ENCODE measurements around the gene LRP5. TPM values are rescaled to one million over a fixed set of nuclear protein-coding genes. Genes with fewer than 3 reads are reported as not detected.

The LRP5 gene
- total RNA-seq, 2 donors from 2014 or later, result 48.3 to 57.1 TPM

DNA sequence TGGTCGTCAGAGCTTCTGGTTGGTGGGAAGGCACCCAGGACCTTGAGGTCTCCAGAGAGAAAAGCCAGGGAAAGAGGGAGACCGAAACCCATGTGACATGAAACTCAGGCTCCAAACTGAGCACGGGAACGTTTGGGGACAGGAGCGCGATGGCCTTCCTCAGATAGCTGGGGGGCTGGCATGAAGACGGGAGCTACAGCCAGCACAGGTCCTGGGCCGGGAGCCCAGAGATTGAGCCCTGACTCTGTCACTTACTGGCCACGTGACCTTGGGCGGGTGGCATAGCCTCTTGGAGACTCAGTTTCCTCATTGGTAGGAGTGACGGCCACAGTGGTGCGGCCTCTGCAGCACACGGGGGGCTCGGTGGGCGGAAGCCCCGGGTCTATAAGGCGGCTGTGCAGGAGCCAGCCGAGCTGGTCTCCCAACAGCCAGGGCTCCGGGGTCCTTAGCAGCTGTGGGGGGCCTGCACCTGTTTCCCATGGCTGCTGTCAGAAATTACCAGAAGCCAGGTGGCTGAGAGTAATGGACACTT is 111.8 kb downstream of the LRP5 start:
- H3K27me3 ChIP-seq (replicated peaks; ENCODE audit: insufficient read depth), result no peaks in the 10 kb centered on the region
- no peak overlapping the region for H3K4me3 ChIP-seq
- H3K27ac ChIP-seq, result no peak overlapping the region
- no peaks in the 10 kb centered on the region for H3K9me3 ChIP-seq
- peaks cover 0 to 6% of the 10 kb centered on the region in 2 donors for H3K36me3 ChIP-seq
- TF ChIP-seq, protein P1, sequence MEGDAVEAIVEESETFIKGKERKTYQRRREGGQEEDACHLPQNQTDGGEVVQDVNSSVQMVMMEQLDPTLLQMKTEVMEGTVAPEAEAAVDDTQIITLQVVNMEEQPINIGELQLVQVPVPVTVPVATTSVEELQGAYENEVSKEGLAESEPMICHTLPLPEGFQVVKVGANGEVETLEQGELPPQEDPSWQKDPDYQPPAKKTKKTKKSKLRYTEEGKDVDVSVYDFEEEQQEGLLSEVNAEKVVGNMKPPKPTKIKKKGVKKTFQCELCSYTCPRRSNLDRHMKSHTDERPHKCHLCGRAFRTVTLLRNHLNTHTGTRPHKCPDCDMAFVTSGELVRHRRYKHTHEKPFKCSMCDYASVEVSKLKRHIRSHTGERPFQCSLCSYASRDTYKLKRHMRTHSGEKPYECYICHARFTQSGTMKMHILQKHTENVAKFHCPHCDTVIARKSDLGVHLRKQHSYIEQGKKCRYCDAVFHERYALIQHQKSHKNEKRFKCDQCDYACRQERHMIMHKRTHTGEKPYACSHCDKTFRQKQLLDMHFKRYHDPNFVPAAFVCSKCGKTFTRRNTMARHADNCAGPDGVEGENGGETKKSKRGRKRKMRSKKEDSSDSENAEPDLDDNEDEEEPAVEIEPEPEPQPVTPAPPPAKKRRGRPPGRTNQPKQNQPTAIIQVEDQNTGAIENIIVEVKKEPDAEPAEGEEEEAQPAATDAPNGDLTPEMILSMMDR (IDR thresholded peaks at IDR 0.05), result no peak
- TF ChIP-seq POLR2AphosphoS5 (IDR thresholded peaks at IDR 0.05) (no peak), POLR2A (IDR thresholded peaks at IDR 0.05) (no peak)
- no peak for DNase-seq (ENCODE audit: low spot score)
- no peaks in the 10 kb centered on the region for H3K4me1 ChIP-seq (replicated peaks)
- WGBS, result 88% methylated on average over 17 of the region's 19 CpGs
- intact Hi-C loops (cut with DNase I), result no loop called here

DNA sequence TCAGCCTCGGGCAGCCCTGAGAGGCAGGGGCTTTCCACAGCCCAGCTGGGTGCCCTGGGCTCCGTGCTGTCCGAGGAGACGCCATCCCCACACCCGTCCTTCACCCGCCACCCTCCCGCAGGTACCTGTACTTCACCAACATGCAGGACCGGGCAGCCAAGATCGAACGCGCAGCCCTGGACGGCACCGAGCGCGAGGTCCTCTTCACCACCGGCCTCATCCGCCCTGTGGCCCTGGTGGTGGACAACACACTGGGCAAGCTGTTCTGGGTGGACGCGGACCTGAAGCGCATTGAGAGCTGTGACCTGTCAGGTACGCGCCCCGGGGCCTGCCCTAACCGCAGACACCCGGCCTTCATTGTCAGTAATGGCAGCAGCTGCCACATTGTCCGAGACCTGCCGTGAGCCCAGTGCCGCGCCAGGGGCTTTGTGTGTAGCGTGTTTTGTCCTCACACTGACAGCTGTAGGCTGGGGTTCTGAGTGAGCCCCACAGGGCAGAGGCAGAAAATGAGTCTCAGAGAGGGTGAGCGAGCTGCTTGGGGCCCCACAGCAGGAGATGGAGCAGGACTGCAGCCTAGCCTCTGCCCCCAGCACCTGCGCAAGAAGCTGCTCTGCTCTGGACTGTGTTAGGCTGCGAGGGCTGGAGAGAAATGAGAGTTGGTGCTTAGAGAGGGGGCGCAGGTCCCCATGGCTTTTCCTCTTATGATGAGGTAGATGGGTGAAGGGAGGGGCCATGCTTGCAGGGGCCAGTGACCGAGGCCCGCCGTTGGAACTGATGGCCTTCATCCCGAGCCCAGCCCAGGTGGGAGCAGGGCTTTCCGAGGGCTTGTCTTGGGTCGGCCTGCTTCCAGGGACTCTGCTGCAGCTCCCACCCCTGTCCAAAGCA is 112.8 kb downstream of the LRP5 start:
- DNase-seq (ENCODE audit: low spot score), result no peak
- no peaks in the 10 kb centered on the region for H3K4me1 ChIP-seq (replicated peaks)
- peaks cover 0 to 6% of the 10 kb centered on the region in 2 donors for H3K36me3 ChIP-seq
- no peaks in the 10 kb centered on the region for H3K9me3 ChIP-seq
- no peak overlapping the region for H3K4me3 ChIP-seq
- TF ChIP-seq POLR2AphosphoS5 (IDR thresholded peaks at IDR 0.05) (no peak), POLR2A (IDR thresholded peaks at IDR 0.05) (no peak)
- WGBS, result 92% methylated on average over 38 of the region's 40 CpGs
- no peaks in the 10 kb centered on the region for H3K27me3 ChIP-seq (replicated peaks; ENCODE audit: insufficient read depth)
- no peak overlapping the region for H3K27ac ChIP-seq
- intact Hi-C loops (cut with DNase I), result no loop called here

DNA sequence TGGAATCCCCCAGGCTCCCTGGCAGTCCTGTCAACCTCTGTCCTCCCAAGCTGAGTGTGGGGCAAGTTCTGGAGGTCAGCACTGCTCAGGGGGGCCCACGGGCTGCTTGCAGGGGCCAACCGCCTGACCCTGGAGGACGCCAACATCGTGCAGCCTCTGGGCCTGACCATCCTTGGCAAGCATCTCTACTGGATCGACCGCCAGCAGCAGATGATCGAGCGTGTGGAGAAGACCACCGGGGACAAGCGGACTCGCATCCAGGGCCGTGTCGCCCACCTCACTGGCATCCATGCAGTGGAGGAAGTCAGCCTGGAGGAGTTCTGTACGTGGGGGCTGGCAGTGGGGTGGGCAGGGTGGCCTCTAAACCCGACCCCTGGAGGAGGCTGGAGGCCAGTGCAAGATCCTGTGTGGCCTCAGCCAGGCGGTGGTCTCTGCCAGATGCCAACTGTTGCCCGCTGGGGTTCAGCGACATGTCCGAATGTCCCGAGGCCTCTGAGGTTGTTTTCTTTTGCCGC is 113.5 kb downstream of the LRP5 start:
- intact Hi-C loops (cut with DNase I), result no loop called here
- WGBS, result 92% methylated on average over 15 of the region's 21 CpGs
- TF ChIP-seq POLR2A (IDR thresholded peaks at IDR 0.05), result no peak
- no peak for TF ChIP-seq POLR2AphosphoS5 (IDR thresholded peaks at IDR 0.05)
- TF ChIP-seq, protein P1 (IDR thresholded peaks at IDR 0.05), result no peak
- Histone ChIP-seq H3K9me3 (no peaks in the 10 kb centered on the region), H3K27me3 (replicated peaks; ENCODE audit: insufficient read depth) (no peaks in the 10 kb centered on the region), H3K27ac (no peak overlapping the region), H3K4me3 (no peak overlapping the region), H3K36me3 (peaks cover 0 to 6% of the 10 kb centered on the region in 2 donors), H3K4me1 (replicated peaks) (no peaks in the 10 kb centered on the region)
- DNase-seq (ENCODE audit: low spot score), result no peak

DNA sequence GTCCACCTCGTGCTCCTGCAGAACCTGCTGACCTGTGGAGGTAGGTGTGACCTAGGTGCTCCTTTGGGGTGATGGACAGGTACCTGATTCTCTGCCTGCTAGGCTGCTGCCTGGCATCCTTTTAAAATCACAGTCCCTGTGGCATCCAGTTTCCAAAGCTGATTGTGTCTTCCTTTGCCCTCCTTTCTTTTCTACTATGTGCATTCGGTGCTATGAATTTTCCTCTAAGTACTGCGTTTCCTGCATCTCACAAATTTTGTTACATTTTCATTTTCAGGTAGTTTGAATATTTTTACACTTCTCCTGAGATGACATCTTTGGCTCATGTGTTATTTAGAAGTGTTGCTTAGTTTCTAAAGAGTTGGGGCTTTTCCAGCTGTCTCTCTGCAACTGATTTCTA is 117.3 kb downstream of the LRP5 start:
- TF ChIP-seq POLR2A (IDR thresholded peaks at IDR 0.05) (no peak), POLR2AphosphoS5 (IDR thresholded peaks at IDR 0.05) (no peak)
- TF ChIP-seq, protein P1 (IDR thresholded peaks at IDR 0.05), result no peak
- intact Hi-C loops (cut with DNase I), result no loop called here
- 98% methylated on average over 3 of the region's 3 CpGs for WGBS
- H3K27me3 ChIP-seq (replicated peaks; ENCODE audit: insufficient read depth), result no peaks in the 10 kb centered on the region
- H3K4me1 ChIP-seq (replicated peaks), result no peaks in the 10 kb centered on the region
- H3K4me3 ChIP-seq, result no peak overlapping the region
- no peaks in the 10 kb centered on the region for H3K9me3 ChIP-seq
- peaks cover 0 to under 1% of the 10 kb centered on the region in 2 donors for H3K36me3 ChIP-seq
- no peak overlapping the region for H3K27ac ChIP-seq
- DNase-seq (ENCODE audit: low spot score), result no peak

DNA sequence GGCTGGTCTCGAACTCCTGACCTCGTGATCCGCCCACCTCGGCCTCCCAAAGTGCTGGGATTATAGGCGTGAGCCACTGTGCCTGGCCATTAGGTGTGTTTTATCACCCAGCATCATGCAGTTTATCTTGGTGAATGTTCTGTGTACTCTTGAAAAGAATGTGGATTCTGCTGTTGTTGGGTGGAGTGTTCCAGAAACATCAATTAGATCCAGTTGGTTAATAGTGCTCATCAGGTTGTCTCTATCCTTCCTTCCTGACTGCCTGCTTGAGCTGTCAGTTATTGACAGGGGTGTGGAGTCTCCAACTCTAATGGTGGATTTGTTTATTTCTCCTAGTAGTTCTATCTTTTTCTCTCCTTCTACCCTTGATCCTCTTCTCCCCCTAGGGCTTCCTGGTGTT is 118.0 kb downstream of the LRP5 start:
- WGBS, result 92% methylated on average over 5 of the region's 5 CpGs
- TF ChIP-seq POLR2AphosphoS5 (IDR thresholded peaks at IDR 0.05) (no peak), POLR2A (IDR thresholded peaks at IDR 0.05) (no peak)
- TF ChIP-seq, protein P1 (IDR thresholded peaks at IDR 0.05), result no peak
- no peaks in the 10 kb centered on the region for H3K36me3 ChIP-seq
- no peaks in the 10 kb centered on the region for H3K9me3 ChIP-seq
- intact Hi-C loops (cut with DNase I), result no loop called here
- no peak overlapping the region for H3K27ac ChIP-seq
- no peak overlapping the region for H3K4me3 ChIP-seq
- no peaks in the 10 kb centered on the region for H3K4me1 ChIP-seq (replicated peaks)
- no peaks in the 10 kb centered on the region for H3K27me3 ChIP-seq (replicated peaks; ENCODE audit: insufficient read depth)
- DNase-seq (ENCODE audit: low spot score), result no peak
